ENCODE measurements around the gene INSC.

INSC gene

GRCh38 chr11:15190611-15191010 is 75.9 kb downstream of the INSC start:
- no peak for DNase-seq

- no peak for DNase-seq
Observed at GRCh38 chr11:15192005-15192556, 77.4 kb downstream of the INSC start.

GRCh38 chr11:15194671-15195415 is 80.1 kb downstream of the INSC start:
- peak; percentile 23 for DNase-seq

GRCh38 chr11:15195454-15196200 is 80.9 kb downstream of the INSC start:
- DNase-seq: no peak

GRCh38 chr11:15196704-15197103 is 82.0 kb downstream of the INSC start:
- no peak for DNase-seq

GRCh38 chr11:15197696-15198095 is 83.0 kb downstream of the INSC start:
- no peak for DNase-seq

GRCh38 chr11:15198284-15198683 is 83.6 kb downstream of the INSC start:
- DNase-seq: no peak

GRCh38 chr11:15199693-15200092 is 85.0 kb downstream of the INSC start:
- DNase-seq: peak; percentile 13

GRCh38 chr11:15200696-15201095 is 86.0 kb downstream of the INSC start:
- no peak for DNase-seq

GRCh38 chr11:15201586-15201985 is 86.9 kb downstream of the INSC start:
- DNase-seq: no peak

- DNase-seq: no peak
Observed at GRCh38 chr11:15202626-15203025, 87.9 kb downstream of the INSC start.

- no peak for DNase-seq
Observed at GRCh38 chr11:15204711-15205110, 90.0 kb downstream of the INSC start.

- no peak for DNase-seq
Observed at GRCh38 chr11:15206791-15207190, 92.1 kb downstream of the INSC start.

GRCh38 chr11:15208378-15209222 is 93.9 kb downstream of the INSC start:
- DNase-seq: peak; percentile 60

- no peak for DNase-seq
Observed at GRCh38 chr11:15212876-15213275, 98.2 kb downstream of the INSC start.

- DNase-seq: no peak
Observed at GRCh38 chr11:15213471-15214231, 98.9 kb downstream of the INSC start.

GRCh38 chr11:15215005-15215404 is 100.3 kb downstream of the INSC start:
- no peak for DNase-seq

GRCh38 chr11:15216678-15217077 is 102.0 kb downstream of the INSC start:
- no peak for DNase-seq

GRCh38 chr11:15217416-15217815 is 102.7 kb downstream of the INSC start:
- no peak for DNase-seq

GRCh38 chr11:15222777-15223176 is 108.1 kb downstream of the INSC start:
- no peak for DNase-seq

GRCh38 chr11:15223318-15223717 is 108.6 kb downstream of the INSC start:
- DNase-seq: peak; percentile 33

GRCh38 chr11:15224466-15224865 is 109.7 kb downstream of the INSC start:
- no peak for DNase-seq

Measured in EL (cell line).